GM12873 (cell line): ENCODE measurements around the gene HSD17B11.

ENCODE experiments used
- CTCF ChIP-seq: IDR thresholded peaks from 2 replicates; pipeline ENCODE4 v1.5.1; 2012; ENCODE audit warnings: low read depth, mild to moderate bottlenecking, moderate library complexity, low read length, control low read depth; ENCODE audit not compliant: insufficient read depth; ENCODE audit errors: missing control alignments

HSD17B11 gene

GRCh38 chr4:87410679-87411078 is 19.7 kb upstream of the HSD17B11 start:
- no peak for TF ChIP-seq CTCF

GRCh38 chr4:87410157-87410556 is 19.2 kb upstream of the HSD17B11 start:
- no peak for TF ChIP-seq CTCF

GRCh38 chr4:87409420-87409939 is 18.5 kb upstream of the HSD17B11 start:
- TF ChIP-seq CTCF = no peak

GRCh38 chr4:87406462-87406861 is 15.5 kb upstream of the HSD17B11 start:
- TF ChIP-seq CTCF = no peak

GRCh38 chr4:87405211-87405820 is 14.3 kb upstream of the HSD17B11 start:
- no peak for TF ChIP-seq CTCF

- no peak for TF ChIP-seq CTCF
Observed at GRCh38 chr4:87399954-87400353, 9.0 kb upstream of the HSD17B11 start.

- TF ChIP-seq CTCF = no peak
Observed at GRCh38 chr4:87399148-87399547, 8.2 kb upstream of the HSD17B11 start.

GRCh38 chr4:87392183-87392582 is 1.2 kb upstream of the HSD17B11 start:
- no peak for TF ChIP-seq CTCF
